HG02884 (cell line): ENCODE measurements around the gene ZNF480.
"Not testable (repeated sequence)": the region's sequence is repeated elsewhere in the genome, so short reads cannot be mapped to it uniquely, and the experiment has no call there.

Experiments
- ATAC-seq: cut with Tn5 transposase; IDR thresholded peaks from one replicate; pipeline ENCODE4 v1.9.1; 2021; ENCODE audit warnings: mild to moderate bottlenecking, moderate library complexity; ENCODE audit not compliant: unreplicated experiment

Gene ZNF480

GRCh38 chr19:52296773-52297600, at the start of gene ZNF480:
Gene ZNF480, plus strand, starts transcription at chr19:52297169. Its CDS starts 3,244 bp downstream, at chr19:52300413.
- ATAC-seq: no peak

DNA sequence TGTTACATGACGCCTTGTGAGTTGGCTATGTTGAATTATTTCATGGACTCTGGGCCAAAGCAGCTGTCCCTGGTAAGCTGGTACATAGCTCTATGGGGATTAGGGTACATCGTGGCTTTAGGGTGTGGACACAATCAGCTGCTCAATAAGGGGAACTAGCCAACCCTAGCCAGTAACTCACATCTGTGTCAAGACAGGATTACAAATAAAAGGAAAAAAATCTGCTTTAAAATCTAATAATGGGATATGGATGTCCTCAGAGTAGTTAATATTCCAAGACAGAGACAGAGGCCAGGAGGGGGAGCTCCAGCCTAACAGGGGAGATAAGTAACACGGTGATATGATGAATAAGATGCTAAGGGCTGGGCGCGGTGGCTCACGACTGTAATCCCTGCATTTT, 48.7 kb upstream of the ZNF480 start:
- ATAC-seq: no peak

- no peak for ATAC-seq
Measured at GRCh38 chr19:52258426-52258825, 38.5 kb upstream of the ZNF480 start.

DNA sequence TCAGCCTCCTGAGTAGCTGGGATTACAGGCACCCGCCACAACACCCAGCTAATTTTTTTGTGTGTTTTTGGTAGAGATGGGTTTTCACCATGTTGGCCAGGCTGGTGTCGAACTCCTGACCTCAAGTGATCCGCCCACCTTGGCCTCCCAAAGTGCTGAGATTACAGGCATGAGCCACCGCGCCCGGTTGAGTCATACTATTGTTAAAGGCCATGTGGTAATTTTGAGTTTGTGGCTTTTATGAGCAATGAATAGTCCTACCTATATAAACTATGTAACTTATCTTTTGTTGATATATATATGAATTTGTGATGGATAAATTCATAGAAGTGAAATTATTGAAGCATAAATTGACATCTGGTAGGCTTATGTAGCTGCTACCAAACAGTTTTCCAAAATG, 31.4 kb upstream of the ZNF480 start:
- not testable (repeated sequence) for ATAC-seq

DNA sequence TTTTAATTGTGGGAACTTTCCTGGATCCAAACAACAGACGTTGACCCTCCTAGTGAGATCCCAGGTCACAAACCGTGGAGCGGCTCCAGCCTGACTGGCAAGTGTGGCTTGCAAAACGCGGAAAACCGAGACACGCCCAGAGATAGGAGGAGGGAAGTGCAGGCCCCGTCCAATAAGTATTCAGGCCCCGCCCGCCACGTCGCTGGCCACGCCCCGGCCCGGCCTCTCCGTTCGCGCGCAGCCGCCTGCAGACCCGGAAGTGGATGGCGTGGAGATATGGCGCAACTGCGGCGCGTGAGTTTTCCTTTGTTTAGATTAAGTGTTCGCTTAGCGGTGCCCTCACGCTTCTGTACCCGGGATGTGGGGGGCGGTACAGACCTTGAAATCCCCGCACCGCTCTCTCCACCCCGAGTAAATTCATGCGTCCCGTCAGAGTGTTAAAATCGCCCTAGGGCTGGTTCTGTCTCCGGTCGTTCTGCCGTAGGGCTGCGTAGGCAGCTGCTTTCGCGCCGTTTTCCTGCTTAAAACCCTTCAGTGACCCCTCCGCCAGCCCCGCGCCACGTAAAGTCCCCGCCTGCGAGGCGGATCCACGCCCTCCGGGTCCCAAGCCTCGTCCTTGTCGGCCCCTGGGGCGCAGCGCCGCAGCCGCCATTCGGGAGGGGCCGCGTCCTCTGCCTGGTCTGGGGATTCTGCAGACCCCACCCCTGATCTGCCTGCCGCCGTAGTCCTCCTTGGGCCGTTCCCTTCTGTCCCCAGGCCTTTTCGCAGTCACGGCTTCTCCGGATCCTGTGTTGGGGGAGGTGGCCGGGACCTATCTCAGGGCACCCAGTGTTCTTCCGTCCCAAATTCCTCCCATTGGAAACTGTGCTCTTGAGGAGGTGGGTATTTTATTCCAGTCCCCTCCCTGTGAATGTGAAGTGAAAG, 27.4 kb upstream of the ZNF480 start, which contains the start of gene ZNF766:
Gene ZNF766, plus strand, starts transcription at position 250 of the 924 bp plus-strand sequence. Its CDS starts 27 bp downstream, at position 277.
- ATAC-seq: peak; percentile 89

- no peak for ATAC-seq
Measured at GRCh38 chr19:52270266-52270885, 26.6 kb upstream of the ZNF480 start.

DNA sequence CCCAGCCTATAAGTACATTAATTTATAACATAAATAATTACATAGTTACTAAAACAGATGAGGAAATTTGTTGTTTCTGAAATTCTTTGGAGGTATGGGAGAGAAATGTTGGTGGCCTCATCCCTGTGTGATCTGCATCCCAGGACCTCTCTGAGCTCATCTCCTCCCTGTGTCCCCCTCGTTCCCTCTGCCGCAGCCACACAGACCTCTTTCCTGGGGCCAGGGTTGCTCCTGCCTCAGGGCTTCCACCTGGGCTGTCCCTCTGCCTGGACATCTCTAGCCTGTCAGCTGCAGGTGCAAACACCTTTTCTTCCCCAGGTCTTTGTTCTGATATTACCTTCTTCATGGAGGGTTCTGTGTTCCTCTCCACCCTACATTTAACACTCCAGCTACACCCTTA, 23.7 kb upstream of the ZNF480 start:
- ATAC-seq: no peak

DNA sequence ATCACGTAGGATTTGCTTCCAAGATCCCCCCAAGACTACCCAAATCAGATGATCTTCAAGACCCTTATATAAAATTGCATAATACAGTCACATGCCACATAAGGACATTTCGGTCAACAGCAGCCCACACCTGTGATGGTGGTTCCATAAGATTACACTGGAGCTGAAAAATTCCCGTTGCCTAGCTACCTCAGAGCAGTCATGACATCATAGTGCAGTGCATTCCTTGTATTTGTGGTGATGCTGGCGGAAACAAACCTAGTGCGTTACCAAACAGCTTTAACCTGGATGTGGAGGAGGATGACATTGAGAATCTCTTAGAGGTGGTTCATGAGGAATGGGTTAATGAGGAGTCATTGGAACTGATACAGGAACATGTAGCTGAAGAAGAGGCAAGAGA, 22.8 kb upstream of the ZNF480 start:
- no peak for ATAC-seq

DNA sequence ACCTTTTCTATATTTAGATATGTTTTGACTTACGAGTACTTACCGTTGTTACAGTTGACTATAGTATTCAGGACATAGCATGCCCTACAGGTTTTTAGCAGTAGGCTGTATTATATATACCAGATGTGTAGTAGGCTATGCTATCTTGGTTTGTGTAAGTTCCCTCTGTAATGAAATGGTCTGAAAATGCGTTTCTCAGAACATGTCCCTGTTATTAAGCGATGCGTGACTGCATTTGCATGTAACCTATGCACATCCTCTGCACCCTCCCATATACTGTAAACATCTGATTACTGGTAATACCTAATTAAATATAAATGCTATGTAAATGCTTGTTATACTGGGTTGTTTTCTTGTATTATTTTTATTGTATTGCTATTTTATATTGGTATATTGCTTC, 21.0 kb upstream of the ZNF480 start:
- no peak for ATAC-seq

DNA sequence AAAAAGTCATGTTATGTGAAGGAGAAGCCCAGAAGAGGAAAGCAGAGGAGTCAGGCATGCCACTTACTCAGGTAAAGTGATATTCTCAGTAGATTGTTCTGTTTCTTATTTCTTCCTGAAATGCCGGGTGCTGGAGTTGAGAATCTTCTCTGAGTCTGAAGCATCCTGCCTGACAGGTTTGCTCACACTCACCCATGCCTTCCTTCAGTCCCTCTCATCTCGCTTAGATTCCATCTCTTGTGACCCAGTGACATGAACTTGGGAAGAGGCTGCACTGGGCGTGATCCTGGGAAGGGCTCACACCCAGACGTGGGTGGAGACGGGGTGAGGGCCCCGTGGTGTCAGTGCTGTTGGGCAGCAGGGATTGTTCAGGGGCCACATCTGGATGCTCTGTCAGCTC, 19.5 kb upstream of the ZNF480 start:
- ATAC-seq: no peak

DNA sequence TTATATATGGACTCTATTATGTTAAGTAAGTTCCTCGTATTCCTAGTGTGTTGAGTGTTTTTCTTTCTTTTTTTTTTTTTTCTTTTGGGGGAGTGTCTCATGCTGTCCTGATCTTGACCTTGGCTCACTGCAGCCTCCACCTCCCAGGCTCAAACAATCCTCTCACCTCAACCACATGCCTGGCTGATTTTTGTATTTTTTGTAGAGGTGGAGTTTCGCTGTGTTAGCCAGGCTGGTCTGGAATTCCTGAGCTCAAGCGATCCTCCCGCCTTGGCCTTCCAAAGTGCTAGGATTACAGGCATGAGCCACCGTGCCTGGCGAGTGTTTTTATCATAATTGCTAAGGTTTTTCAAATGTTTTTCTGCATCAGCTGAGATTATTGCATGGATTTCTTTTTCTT, 10.7 kb upstream of the ZNF480 start:
- no peak for ATAC-seq

DNA sequence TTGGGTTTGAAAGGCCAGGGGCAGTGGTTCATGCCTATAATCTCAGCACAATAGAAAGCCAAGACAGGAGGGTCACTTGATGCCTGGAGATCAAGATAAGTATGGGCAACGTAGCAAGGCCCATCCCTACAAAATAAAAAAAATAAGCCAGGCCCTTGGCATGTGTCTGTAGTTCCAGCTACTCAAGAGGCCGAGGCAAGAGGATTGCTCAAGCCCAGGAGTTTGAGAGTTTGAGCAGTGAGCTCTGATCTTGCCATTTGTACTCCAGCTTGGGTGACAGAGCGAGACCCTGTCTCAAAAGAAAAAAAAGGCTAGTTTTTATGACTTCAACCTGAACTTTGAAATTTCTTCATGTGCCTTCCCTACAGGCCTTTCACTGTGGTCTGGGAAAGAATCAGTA, 5.2 kb upstream of the ZNF480 start:
- ATAC-seq: no peak

GRCh38 chr19:52292946-52293345, 4.0 kb upstream of the ZNF480 start:
- not testable (repeated sequence) for ATAC-seq

GRCh38 chr19:52296400-52296772, 583 bp upstream of the ZNF480 start:
- no peak for ATAC-seq

GRCh38 chr19:52297601-52298364, 814 bp downstream of the ZNF480 start:
- no peak for ATAC-seq

GRCh38 chr19:52307275-52307674, 10.3 kb downstream of the ZNF480 start:
- no peak for ATAC-seq

DNA sequence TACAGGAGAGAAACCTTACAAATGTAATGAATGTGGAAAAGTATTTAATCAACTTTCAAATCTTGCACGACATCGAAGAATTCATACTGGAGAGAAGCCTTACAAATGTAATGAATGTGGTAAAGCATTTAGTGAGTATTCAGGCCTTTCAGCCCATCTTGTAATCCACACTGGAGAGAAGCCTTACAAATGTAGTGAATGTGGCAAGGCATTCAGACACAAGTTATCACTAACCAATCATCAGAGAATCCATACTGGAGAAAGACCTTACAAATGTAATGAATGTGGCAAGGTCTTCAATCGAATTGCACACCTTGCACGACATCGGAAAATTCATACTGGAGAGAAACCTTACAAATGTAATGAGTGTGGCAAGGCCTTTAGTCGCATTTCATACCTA, 25.5 kb downstream of the ZNF480 start:
- no peak for ATAC-seq

- no peak for ATAC-seq
Measured at GRCh38 chr19:52331757-52332156, 34.8 kb downstream of the ZNF480 start.

- ATAC-seq: no peak
Measured at GRCh38 chr19:52335768-52336116, 38.8 kb downstream of the ZNF480 start.

GRCh38 chr19:52336117-52336790, 39.3 kb downstream of the ZNF480 start, which contains the start of gene ZNF610:
Gene ZNF610, plus strand, starts transcription at chr19:52336243. Its CDS starts 12,930 bp downstream, at chr19:52349173.
- no peak for ATAC-seq
